GM20000 (cell line): Measurements from ENCODE around the gene CAMK2G.

Experiments
- DNase-seq: peaks from one replicate; pipeline ENCODE4 v3.0.0; 2012; ENCODE audit warnings: low spot score
- CTCF ChIP-seq: IDR thresholded peaks from 2 replicates; pipeline ENCODE4 v1.5.1; 2012; ENCODE audit warnings: mild to moderate bottlenecking, control low read depth; ENCODE audit errors: extremely low read depth, missing control alignments

CAMK2G gene

GRCh38 chr10:73763343-73763742 is 111.0 kb downstream of the CAMK2G start:
- TF ChIP-seq CTCF, result no peak
- no peak for DNase-seq

DNA sequence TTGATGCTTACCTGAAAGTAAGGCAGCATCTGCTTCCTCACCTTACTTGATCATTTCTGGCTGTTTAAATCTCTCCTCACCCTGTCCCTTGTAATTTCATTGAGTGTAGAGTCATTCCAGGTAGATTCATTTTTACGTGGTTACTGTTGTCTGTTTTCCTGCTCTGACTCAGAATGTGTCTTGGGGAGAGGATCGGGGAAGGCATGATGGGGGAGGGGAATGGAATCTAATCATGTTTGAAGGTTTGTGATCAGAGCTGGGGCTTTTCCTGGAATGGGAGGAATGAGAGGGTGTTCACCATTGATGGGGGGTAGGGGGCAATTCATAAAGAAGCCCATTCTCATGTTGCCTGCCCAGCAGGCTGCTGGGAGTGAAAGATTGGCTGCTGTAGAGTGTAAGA is 111.4 kb downstream of the CAMK2G start:
- DNase-seq, result no peak
- TF ChIP-seq CTCF, result no peak
